ENCODE measurements around the gene NHSL1.

DNA sequence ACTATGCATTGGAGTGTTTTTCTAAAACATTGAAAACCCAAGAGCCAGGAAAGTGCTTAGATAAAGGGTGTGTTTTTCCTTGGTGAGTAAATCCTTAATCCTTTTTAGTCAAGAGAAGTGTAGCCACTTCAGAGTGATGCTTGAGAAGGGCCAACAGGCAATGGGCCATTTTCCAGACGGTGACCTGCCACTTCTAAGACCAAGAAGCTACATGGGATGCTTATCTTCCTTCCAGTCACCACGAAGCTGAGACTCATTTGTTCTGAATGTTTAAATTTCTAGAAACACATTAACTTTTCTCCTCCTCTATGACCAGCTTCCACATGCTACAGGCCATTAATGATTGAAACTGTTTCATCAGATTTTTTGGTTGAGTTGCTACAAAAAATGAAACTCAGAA is 34.4 kb upstream of the NHSL1 start:
- no peak for TF ChIP-seq POLR2A (IDR thresholded peaks at IDR 0.05)
- no peak for TF ChIP-seq CTCF (IDR thresholded peaks at IDR 0.05)
- TF ChIP-seq EP300 (IDR thresholded peaks at IDR 0.05) = no peak

All from ovary (tissue), 3 donors.